ENCODE data around the gene TM2D3.

GRCh38 chr15:101697488-101697887 is 45.3 kb upstream of the TM2D3 start:
- TF ChIP-seq CTCF (IDR thresholded peaks at IDR 0.05) (no peak), POLR2A (IDR thresholded peaks at IDR 0.05) (no peak), EP300 (IDR thresholded peaks at IDR 0.05) (no peak)

All from ovary (tissue), 3 donors.